Neural cell (in vitro differentiated cells): ENCODE results near the gene PDPN.
"Not testable (repeated sequence)": the region's sequence is repeated elsewhere in the genome, so short reads cannot be mapped to it uniquely, and the experiment has no call there.

Source experiments
- EP300 ChIP-seq: fragments of 450-650 bp; conservative IDR thresholded peaks from 2 replicates; pipeline ENCODE4 v1.6.1; 2014; ENCODE audit warnings: antibody characterized with exemption, mild to moderate bottlenecking, moderate library complexity; ENCODE audit not compliant: poor library complexity, severe bottlenecking
- POLR2AphosphoS5 ChIP-seq: IDR thresholded peaks from 2 replicates; pipeline ENCODE4 v1.6.1; 2012
- TAF1 ChIP-seq: IDR thresholded peaks from 2 replicates; pipeline ENCODE4 v1.6.1; 2012; ENCODE audit warnings: low read depth
- TF ChIP-seq, protein P1 (sequence below): fragments of 450-650 bp; IDR thresholded peaks from 2 replicates; pipeline ENCODE4 v1.5.1; 2014; ENCODE audit warnings: antibody characterized with exemption, mild to moderate bottlenecking, moderate library complexity; ENCODE audit not compliant: poor library complexity, severe bottlenecking

DNA sequence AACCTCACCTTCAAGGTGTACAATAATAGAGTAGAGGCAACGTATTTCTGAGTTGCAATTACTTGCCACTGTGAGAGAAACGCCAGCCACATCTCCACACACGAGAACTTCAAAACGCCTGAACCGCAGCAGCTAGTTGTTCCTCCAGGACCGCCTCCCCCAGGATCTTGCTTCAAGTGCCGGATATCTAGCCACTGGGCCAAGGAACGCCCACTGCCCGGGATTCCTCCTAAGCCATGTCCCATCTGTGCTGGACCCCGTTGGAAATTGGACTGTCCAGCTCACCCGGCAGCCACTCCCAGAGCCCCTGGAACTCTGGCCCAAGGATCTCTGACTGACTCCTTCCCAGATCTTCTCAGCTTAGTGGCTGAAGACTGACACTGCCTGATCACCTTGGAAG is 20.7 kb upstream of the PDPN start:
- TF ChIP-seq, protein P1, sequence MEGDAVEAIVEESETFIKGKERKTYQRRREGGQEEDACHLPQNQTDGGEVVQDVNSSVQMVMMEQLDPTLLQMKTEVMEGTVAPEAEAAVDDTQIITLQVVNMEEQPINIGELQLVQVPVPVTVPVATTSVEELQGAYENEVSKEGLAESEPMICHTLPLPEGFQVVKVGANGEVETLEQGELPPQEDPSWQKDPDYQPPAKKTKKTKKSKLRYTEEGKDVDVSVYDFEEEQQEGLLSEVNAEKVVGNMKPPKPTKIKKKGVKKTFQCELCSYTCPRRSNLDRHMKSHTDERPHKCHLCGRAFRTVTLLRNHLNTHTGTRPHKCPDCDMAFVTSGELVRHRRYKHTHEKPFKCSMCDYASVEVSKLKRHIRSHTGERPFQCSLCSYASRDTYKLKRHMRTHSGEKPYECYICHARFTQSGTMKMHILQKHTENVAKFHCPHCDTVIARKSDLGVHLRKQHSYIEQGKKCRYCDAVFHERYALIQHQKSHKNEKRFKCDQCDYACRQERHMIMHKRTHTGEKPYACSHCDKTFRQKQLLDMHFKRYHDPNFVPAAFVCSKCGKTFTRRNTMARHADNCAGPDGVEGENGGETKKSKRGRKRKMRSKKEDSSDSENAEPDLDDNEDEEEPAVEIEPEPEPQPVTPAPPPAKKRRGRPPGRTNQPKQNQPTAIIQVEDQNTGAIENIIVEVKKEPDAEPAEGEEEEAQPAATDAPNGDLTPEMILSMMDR = not testable (repeated sequence)
- not testable (repeated sequence) for TF ChIP-seq TAF1, POLR2AphosphoS5, EP300
